PC-9 (cell line): Measurements from ENCODE around the gene SCART1.

Experiments used
- CTCF ChIP-seq: fragments of 200-600 bp; sonication (generic); conservative IDR thresholded peaks from 2 replicates; pipeline ENCODE4 v1.6.1; 2017; ENCODE audit warnings: mixed run types, antibody characterized with exemption, mild to moderate bottlenecking, moderate library complexity
- EZH2 ChIP-seq: fragments of 200-600 bp; sonication (generic); IDR thresholded peaks from 2 replicates; pipeline ENCODE4 v1.8.0; 2017; ENCODE audit warnings: antibody characterized with exemption, low read depth

- no peak for TF ChIP-seq CTCF
- no peak for TF ChIP-seq EZH2
These were observed 13.7 kb downstream of the SCART1 start for GRCh38 chr10:133467286-133467911.
